Measurements from ENCODE around the gene STOM.
"Not testable (repeated sequence)": the region's sequence is repeated elsewhere in the genome, so short reads cannot be mapped to it uniquely, and the experiment has no call there.

Gene STOM

GRCh38 chr9:121300283-121301119 lies 69.5 kb downstream of the STOM start:
- DNase-seq (ENCODE audit: low read depth): no peak

- no peak for DNase-seq (ENCODE audit: low read depth)
Observed at GRCh38 chr9:121299467-121300282, 70.4 kb downstream of the STOM start.

GRCh38 chr9:121298689-121299466 lies 71.2 kb downstream of the STOM start:
- DNase-seq (ENCODE audit: low read depth): no peak

- no peak for DNase-seq (ENCODE audit: low read depth)
Observed at GRCh38 chr9:121298016-121298538, 72.0 kb downstream of the STOM start.

- DNase-seq (ENCODE audit: low read depth): no peak
Observed at GRCh38 chr9:121297389-121297788, 72.7 kb downstream of the STOM start.

- no peak for DNase-seq (ENCODE audit: low read depth)
Observed at GRCh38 chr9:121296213-121297127, 73.6 kb downstream of the STOM start.

- no peak for DNase-seq (ENCODE audit: low read depth)
Observed at GRCh38 chr9:121295662-121296191, 74.3 kb downstream of the STOM start.

GRCh38 chr9:121294866-121295661 lies 75.0 kb downstream of the STOM start:
- DNase-seq (ENCODE audit: low read depth): no peak

GRCh38 chr9:121294151-121294743 lies 75.8 kb downstream of the STOM start:
- DNase-seq (ENCODE audit: low read depth): no peak

GRCh38 chr9:121292801-121293241 lies 77.2 kb downstream of the STOM start:
- no peak for DNase-seq (ENCODE audit: low read depth)

GRCh38 chr9:121292051-121292450 lies 78.0 kb downstream of the STOM start:
- DNase-seq (ENCODE audit: low read depth): no peak

GRCh38 chr9:121291536-121291935 lies 78.5 kb downstream of the STOM start:
- not testable (repeated sequence) for DNase-seq (ENCODE audit: low read depth)

- DNase-seq (ENCODE audit: low read depth): no peak
Observed at GRCh38 chr9:121289772-121290370, 80.2 kb downstream of the STOM start.

- DNase-seq (ENCODE audit: low read depth): no peak
Observed at GRCh38 chr9:121289026-121289771, 80.9 kb downstream of the STOM start.

Data from non-pigmented ciliary epithelial cell (primary cell).